HT1080 (cell line): ENCODE data around the gene SH3RF3. TPM values are rescaled to one million over a fixed set of nuclear protein-coding genes. Genes with fewer than 3 reads are reported as not detected.
A peak's percentile ranks its signal among the peaks of the same experiment; 100 is the strongest.

Experiments used
- DNase-seq: peaks from one replicate; pipeline ENCODE4 v3.0.0-alpha.2; 2015; ENCODE audit warnings: low read depth
- total RNA-seq: library from RNA; depleted of rRNA; stranded (reverse); fragments of >200 nt; shearing (Covaris generic); gene quantifications from 2 replicates; pipeline ENCODE4 v1.2.3, GENCODE V29; 2014

The SH3RF3 gene
- total RNA-seq, 1 experiment from 2014 or later = 5.0 TPM

DNA sequence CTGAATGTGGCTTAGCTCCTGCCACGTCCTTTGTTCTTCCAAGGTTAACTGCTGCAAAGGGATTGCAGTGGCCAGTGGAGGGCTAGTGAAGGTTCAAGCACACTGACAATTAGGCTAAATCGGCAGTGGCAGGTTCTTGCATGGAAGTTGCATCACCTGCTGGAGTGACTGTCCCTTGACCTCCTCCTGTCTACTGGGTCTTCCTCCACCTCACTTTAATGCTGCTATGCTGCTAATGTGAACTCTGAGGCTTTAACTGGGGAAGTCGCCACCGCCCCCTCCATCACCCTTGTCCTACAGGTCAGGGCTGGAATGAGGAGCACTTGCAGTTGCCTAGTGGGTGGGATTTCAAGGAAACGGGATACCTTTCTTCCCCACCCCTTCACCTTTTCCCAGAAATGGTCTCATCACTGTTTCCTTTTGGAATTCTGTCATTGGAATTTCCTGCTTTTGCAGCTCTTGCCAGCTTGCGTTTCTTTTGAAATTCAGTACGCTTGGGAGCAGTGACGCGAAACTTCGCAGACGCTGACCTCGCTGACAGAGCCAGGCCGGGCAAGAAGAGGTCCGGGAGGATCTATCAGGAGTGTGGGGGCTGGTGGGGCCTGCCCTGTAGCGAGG, 150.3 kb downstream of the SH3RF3 start:
- no peak for DNase-seq

DNA sequence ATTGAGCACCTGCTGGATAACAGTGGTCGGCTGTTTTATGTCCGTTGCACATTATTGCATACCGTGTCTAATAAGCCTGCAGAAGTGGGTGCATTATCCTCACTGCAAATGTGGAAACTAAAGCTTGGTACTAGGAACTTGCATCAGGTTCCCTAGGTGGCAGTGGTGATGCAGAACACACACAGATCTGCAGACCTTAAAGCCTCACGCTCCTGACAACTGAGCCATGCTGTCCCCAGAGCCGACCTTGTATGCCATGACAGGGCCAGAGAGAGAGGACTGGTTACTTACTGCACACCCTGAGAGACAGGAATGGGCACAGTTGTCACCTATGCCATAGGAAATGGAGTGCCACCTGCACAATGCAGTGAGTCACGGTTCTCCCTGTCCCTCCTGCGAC, 151.8 kb downstream of the SH3RF3 start:
- no peak for DNase-seq

DNA sequence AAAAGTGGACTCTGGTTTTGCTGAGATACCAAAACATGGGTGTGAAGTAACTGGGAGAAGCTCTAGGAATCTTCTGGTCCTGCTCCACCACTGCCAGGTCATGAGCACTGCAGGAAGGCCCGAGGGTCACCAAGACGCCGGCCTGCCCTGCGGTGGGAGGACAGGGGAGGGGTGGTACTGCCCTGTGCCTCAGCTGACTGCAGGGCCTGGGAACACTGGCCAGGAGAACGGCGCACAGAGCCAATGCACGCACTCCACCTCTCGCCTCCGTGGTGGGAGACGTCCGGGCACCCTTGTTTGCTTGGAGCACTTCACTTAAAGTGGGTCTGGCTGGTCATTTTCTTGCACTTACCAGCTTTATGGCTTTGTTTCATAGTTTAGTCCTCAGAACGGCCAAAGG, 153.4 kb downstream of the SH3RF3 start:
- DNase-seq = no peak

DNA sequence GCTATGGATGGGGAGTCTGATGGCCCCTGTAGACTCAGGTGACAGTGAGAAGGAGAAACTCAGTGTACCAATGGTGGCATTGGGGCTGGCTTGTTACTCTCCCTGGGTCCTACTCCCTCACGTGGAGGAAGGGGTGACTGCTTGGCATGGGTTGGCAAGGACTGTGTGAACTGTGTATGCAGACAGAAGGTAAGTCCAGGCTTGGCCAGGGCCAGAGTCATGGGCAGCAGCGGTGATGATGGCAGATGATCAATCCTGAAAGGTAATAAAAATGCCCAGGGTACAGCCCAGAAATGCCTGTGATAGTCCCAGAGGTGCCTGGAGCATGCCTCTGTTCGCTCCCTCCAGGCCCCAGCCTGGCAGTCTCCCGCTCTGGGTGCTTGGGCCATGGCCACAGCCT, 153.9 kb downstream of the SH3RF3 start:
- DNase-seq = no peak

DNA sequence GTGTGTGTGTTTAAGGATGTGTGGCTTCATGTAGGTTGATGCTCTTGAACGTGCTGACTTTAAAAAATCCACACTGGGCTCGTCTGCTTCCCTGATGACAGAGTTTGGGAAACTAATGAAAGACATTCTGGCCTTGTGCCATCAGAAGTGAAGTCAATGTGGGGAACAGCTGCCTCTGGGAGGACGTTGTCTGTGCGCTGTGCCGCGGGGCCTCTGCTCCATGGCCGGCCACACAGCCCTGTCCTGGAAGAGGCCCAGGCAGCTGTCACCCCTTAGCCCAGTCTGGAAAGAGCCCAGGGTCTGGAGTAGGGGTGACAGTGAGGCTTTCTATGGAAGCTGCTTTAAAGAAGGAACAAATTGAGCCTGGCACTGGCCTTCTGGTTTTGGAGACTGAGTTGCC, 155.8 kb downstream of the SH3RF3 start:
- DNase-seq = no peak

DNA sequence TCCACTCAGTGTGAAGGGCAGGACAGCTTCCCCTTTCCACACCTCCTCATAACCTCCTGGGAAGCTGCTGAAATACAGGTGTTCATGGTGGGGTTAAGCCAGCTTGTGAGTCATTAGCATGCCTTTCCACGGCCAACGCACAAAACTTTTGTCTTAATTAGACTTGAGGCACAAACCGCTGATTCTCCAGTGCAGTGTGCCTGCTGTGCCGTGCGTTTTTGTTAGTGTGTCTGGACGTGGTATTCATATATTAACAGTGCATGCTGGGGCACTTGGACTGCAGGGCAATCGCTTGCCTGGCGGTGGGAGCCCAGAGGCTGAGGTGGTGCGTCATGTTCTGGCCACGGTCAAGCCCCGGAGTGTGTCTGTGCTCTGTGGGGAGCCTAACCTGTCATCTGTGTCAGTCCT, 156.2 kb downstream of the SH3RF3 start:
- no peak for DNase-seq

DNA sequence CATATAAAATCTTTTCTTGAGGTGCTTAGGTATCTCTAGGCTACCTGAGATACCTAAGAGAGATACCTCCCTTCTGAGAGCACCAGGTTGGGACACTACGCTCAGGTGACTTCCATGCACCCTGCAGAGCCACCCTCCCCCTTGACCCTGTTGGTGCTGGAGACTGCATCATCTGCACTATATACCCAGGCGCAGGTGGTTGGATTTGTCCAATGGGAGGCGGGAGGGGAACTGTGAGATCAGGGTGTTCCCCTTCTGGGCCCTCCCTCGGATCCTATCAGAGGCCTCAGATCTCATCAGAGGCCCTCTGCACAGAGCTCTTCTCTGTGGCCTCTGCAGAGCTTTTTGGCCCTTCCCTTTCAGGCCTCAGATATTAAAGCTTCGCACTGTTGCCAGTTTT, 158.4 kb downstream of the SH3RF3 start:
- no peak for DNase-seq

DNA sequence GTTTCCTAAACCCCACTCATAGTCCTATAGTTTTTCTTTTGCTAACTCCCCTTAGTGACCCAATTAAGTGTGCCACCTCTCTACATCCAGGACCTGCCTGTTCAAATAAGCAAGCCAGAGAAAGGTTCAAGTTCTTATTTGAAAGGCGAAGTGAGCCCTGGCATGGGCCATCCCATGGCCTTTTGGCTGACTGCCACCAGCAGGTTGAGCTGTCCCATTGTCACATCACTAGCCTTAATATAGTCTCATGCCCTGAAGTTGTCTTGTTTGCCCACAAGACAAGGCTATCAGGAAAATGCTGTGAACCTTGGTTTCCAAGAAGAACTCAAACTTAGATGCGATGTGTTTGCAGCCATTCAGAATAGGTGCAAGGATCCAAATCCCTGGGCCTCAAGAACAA, 158.8 kb downstream of the SH3RF3 start:
- no peak for DNase-seq

DNA sequence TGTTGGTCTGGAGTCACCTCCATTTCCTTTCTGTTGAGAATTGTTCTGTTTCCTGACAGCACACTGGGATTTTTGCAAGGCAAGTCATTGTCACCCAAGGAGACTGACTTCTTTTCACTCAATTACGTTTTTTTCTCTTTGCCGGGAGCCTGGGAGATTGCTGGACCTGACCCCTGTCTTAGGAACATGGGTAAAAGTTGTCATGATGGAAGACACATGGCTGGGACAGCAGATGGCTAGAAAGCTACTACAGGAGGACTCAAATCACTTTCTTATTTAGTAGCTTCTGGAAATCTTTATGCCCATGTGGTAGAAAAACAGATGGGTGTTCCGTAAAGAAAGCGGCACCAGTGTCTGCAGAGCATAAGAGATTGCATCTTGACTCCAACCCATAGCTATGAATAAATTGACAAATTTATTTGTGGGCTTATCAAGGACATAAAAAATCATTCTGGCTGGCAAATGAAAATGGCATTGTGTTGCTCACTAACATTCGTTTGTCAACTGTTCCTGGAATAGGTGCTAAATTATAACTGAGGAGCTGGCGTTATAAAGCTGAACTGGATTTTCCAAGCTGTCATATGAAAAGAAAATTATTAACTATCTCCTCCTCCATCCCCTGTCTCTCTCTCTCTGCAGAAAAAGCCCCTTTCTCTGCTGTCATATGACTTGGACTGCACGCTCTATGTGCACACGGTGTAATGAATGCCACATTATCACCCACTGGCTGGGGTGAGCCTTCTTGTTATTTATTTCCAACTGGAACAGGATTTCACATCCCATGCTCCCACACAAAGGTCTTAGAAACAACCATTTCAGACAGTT, 159.8 kb downstream of the SH3RF3 start:
- no peak for DNase-seq

DNA sequence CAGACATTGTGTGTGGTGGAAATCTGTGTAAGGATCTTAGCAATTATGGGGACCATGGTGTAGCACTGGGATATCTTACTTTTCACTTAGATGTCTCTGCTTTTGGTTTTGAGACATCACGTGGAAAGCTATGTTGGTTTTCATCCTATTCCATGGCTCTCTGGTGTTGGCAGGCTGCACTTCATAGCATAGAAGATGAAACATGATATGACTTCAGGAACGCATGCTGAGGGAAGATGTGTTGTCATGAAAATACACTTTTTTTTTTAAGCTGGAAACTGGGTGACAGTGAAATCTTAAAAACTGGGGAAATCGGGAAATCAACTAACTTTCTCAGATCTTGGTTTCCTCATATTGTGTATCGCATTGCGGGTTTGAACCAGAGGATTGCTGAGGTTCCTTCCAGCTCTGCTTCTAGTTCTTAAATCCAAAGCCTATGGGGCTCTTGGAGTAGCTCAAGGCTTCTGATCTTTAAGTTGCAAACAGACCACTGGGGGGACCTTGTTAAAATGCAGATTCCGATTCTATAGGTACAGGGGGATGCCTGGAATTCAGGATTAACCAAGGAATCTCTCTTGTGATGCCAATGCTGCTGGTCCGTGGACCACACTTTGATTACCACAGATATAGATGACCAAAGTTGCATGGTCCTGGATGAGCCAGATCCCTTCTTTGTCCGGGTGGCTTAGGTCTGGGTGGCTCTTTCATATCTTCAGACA, 160.7 kb downstream of the SH3RF3 start:
- DNase-seq = no peak

DNA sequence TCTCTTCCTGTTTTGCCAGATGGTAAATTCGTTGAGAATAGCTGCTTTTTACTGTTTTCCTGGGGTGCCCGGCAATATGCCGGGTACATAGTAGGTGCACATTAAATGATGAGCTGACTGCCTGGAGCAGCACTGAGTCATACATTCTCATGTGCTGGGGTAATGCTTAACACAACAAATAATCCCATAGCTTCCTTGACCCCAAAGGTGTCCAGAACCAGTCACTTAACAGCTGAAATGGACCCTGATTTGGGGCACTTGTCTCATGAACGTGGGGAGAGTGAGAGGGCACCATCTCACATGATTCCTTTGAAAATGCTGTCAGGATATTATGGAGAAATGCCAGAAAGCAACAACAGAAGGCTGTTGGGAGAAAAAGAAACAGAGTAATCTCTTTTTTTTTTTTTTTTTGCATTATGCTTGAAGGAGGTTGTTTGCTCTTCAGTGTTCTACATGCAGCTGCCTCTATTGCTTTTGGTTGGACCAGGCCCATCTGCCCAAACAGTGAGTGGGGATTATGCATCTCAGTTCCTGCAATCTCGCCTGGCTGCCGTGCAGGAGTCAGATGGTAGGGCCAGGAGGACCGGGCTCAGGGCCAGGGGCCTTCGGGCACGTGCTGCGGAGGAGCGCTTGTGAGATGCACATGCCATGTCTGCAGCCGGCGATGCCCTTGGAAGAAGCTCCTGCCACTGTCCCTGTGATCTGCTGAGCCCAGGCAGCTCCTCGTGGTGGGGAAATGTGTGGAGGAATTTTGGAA, 162.1 kb downstream of the SH3RF3 start:
- DNase-seq = peak; percentile 29

DNA sequence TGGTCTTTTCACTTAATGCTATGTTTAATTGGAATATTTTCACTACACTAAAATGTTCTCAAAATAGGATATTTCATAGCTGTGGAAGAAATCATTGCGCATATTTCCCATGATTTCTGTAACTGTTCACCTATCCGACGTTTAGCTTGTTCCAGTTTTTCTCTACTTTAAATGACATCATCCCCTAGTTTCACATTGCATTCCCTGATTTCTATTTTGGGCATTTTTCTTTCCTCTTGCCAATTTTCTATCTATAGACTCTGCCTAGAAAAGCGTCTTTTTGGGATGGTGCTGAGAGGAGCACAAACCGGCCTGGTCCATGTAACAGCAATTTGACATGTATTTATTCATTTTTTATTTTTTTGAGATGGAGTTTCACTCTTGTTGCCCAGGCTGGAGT, 163.4 kb downstream of the SH3RF3 start:
- DNase-seq = no peak

DNA sequence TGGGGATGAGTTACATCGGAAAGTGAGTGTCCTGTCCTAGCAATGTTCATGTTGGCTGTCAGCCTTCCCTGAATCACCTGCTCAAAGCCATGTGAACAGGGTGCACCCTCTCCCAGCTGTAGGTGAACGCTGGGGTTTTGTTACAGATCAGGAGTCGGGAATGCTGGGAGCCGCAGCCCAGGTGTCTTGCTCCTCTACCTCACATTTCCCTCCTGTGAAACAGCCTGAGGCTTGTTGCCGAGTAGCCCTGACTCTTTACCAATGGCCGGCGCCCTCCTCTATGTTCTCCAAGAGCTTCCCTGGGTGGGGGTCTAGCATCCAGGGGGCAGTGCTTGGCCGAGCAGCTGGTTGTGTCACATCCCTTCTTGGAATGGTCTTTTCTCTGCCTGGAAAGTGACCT, 164.7 kb downstream of the SH3RF3 start:
- DNase-seq = no peak

DNA sequence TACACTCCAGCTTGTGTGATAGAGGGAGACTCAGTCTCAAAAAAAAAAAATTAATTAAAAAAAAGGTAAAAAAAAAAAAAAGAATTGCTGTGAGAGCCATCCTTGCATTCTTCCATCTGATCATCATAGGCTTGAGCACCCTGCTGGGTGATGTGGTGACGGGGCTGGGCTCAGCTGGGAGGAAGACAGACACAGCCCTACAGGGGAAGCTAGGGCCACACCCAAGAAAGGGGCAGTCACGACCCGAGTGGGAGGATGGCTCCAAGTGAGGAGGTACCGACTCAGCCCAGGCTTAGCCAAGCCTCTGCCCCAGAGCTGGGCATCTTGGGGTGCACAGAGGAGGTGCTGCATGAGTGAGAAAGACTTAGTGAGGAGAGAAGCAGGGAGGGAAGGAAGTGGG, 165.5 kb downstream of the SH3RF3 start:
- no peak for DNase-seq

DNA sequence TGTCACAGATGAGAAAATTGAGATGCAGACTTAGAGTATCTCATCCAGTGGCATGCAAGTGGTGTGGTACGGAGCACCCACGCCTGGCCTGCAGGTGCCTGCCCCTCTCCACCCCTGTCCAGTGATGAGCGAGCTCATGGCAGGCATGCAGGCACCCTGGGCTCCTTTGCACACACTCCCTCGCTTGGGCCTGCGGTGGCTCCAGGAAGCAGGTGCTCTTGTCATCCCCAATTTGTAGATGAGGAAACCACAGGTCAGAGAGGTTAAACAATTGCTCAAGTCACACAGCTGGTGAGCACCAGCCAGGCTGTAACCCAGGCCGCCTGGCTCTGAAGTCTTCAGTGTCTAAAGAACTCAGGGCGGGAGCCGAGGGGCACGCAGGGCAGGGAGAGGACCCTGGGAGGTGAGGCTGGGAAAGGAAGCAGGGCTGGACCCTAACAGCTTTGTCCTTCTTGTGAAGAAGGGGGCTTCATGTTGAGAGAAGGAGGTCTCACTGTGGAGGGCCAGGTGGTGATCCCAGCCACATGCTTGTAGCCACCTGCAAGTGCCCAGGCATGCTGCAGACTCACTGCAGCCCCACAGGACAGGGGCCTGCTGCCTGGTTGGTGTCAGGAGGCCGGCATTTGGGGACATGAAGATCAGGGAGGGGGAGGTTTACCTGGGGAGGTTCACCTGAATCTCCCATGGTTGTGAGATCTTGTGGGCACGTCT, 166.2 kb downstream of the SH3RF3 start:
- no peak for DNase-seq

DNA sequence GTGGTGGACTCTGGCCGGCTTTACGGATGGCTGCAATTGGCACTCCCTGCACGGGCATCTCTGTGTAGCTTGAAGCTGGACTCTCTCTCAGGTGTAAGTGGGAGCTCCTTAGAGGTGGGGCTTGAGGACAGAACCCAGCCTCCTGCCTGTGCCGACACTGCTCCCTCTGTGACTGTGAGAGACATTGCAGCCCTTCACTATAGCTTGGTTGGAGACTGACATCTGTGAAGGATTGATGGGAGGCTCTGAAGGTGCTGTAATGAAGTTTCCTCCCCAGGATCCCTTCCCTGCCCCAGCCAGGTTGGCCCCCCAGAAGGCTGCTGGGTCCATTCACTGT, 166.7 kb downstream of the SH3RF3 start:
- DNase-seq = no peak

DNA sequence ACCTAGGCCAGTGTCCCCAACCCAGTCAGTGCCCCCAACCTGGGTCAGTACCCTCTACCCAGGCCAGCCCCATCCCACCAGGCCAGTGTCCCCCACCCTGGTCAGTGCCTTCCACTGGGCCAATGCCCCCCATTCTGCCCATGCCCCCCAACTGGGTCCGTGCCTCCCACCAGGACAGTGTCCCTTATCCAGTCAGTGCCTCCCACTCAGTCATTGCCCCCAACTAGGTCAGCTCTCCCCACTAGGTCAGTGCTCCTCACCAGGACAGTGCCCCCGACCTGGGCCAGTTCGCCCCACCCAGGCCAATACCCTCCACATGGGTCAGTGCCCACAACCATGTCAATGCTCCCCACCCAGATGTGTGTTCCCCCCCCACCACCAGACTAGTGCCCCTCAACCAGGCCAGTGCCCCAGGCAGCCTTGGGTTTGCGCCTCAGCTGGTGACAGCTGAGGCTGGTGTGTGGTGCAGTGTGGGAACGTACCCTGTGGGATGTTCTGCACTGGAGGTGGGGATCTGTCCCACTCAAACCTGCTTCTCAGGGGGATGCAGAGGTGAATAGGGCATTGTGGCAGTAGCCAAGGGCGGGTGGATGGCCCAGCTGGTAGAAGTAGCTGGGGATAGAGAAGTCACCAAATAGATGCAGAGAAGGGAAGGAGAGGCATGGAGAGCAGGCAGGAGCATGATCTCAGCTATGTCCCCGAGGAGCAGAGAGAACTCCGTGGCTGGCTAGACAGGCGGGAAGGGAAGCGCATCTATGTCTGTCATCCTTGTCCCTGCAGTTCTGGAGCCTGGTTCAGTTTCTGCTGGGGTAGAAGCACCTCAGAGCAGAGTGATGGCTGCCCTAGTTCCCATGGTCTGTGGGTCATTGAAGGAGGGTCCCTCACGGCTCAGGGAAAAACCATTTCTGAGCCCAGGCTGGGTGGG, 168.8 kb downstream of the SH3RF3 start:
- DNase-seq = no peak

DNA sequence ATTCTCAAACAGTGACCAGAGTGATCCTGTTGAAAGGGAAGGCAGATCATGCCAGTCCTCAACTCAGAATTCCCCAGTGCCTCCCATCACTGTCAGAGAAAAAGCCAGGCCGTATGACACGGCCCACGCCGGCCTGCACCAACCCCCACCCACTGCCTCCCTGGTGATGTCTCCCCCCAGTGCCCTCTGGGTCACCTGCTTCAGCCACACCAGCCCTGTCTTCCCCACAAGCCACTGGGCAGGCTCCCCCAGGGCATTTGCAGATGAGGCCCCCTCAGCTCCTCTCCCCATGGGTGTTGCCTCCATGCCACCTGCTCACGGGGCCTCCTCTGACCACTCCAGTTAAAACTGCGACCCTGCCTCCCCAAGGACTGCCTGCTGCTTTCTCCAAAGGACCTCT, 169.8 kb downstream of the SH3RF3 start:
- DNase-seq = no peak

DNA sequence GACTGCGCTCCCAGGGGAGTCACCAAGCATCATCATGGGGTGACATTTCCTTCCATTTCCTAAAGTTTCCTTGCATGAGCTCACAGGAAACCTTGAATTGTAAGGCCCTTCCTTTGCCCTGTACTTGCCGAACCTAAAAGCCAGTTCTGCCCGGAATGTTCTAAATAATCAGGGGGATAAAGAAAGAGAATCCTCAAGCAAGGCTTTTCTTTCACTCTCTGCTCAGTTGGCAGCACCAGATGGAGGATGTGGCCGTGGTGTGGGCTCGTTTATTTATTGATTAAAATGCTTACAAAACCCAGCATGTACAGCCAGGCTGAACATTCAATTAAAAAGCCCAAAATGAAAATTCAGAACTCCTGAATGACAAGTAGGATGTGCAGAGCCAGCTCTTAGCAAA, 170.5 kb downstream of the SH3RF3 start:
- DNase-seq = no peak

DNA sequence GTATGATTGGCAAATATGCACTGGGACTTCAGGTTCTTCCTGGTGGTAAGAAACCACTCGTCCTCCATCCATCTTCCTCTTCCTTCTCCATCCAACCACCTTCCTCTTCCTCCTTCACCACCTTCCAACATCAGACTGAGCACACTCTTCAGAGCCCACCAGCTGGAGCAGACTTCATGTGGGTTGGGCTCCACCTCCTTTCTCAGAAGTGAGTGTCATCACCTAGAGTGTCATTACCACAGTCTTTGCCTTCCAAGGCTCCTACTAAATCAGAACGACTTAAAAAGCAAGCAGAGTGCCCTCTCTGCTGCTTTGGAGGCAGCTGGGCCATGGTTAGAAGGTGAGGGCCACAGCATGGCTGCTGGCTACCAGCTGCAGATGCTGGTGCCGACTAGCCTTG, 171.6 kb downstream of the SH3RF3 start:
- no peak for DNase-seq
